ENCODE results near the gene ZCWPW1.

The ZCWPW1 gene

GRCh38 chr7:100435401-100436304 is 7.2 kb upstream of the ZCWPW1 start:
- H3K4me3 ChIP-seq (replicated peaks; ENCODE audit: low read depth, low read length): peak overlapping the region; percentile 80
- DNase-seq (ENCODE audit: low read depth): peak; percentile 24
- no peak for TF ChIP-seq CTCF (IDR thresholded peaks at IDR 0.05; ENCODE audit: low read length, missing control alignments)

- no peak for DNase-seq (ENCODE audit: low read depth)
- TF ChIP-seq CTCF (IDR thresholded peaks at IDR 0.05; ENCODE audit: low read length, missing control alignments): no peak
- peak overlapping the region; percentile 80 for H3K4me3 ChIP-seq (replicated peaks; ENCODE audit: low read depth, low read length)
Measured at GRCh38 chr7:100434297-100435144, 6.0 kb upstream of the ZCWPW1 start.

GRCh38 chr7:100433592-100434296 is 5.2 kb upstream of the ZCWPW1 start:
- no peak for DNase-seq (ENCODE audit: low read depth)
- no peak overlapping the region for H3K4me3 ChIP-seq (replicated peaks; ENCODE audit: low read depth, low read length)
- no peak for TF ChIP-seq CTCF (IDR thresholded peaks at IDR 0.05; ENCODE audit: low read length, missing control alignments)

- TF ChIP-seq CTCF (IDR thresholded peaks at IDR 0.05; ENCODE audit: low read length, missing control alignments): no peak
- DNase-seq (ENCODE audit: low read depth): no peak
- no peak overlapping the region for H3K4me3 ChIP-seq (replicated peaks; ENCODE audit: low read depth, low read length)
Measured at GRCh38 chr7:100433276-100433591, 4.7 kb upstream of the ZCWPW1 start.

GRCh38 chr7:100432621-100433275 is 4.2 kb upstream of the ZCWPW1 start:
- peak overlapping the region; percentile 10 for H3K4me3 ChIP-seq (replicated peaks; ENCODE audit: low read depth, low read length)
- no peak for DNase-seq (ENCODE audit: low read depth)
- no peak for TF ChIP-seq CTCF (IDR thresholded peaks at IDR 0.05; ENCODE audit: low read length, missing control alignments)

- no peak for TF ChIP-seq CTCF (IDR thresholded peaks at IDR 0.05; ENCODE audit: low read length, missing control alignments)
- H3K4me3 ChIP-seq (replicated peaks; ENCODE audit: low read depth, low read length): peak overlapping the region; percentile 74
- DNase-seq (ENCODE audit: low read depth): no peak
Measured at GRCh38 chr7:100432053-100432452, 3.5 kb upstream of the ZCWPW1 start.

Data from fibroblast of pulmonary artery (primary cell).